WTC11 (cell line): ENCODE data around the gene TUBB. TPM values are rescaled to one million over a fixed set of nuclear protein-coding genes. Genes with fewer than 3 reads are reported as not detected.

Experiments
- ATAC-seq: fragments of 200-7000 bp; cut with Tn5 transposase; 2 replicates; pipeline ENCODE4 v1.10.0; 2021; ENCODE audit warnings: mild to moderate bottlenecking, moderate library complexity
- CTCF ChIA-PET: fragments of 300-600 bp; sonication (Branson Sonifier 250); formaldehyde crosslinking; loops from one replicate; lab custom pipeline; 2021; ENCODE audit warnings: antibody characterized with exemption; lab: Charles Lee
- POLR2A ChIA-PET: fragments of 350-600 bp; sonication (Branson Sonifier 250); formaldehyde crosslinking; loops from one replicate; lab custom pipeline; 2021; ENCODE audit warnings: antibody characterized with exemption; lab: Charles Lee
- DNase-seq: peaks from one replicate; pipeline ENCODE4 v3.0.0; 2021; ENCODE audit warnings: low spot score
- H3K27ac Mint-ChIP-seq: 2 replicates; pipeline ENCODE4 v1.8.0; 2021; ENCODE audit warnings: mixed read lengths
- H3K27me3 Mint-ChIP-seq: 2 replicates; pipeline ENCODE4 v1.8.0; 2021; ENCODE audit warnings: low read depth, mild to moderate bottlenecking, moderate library complexity, mixed read lengths
- H3K36me3 Mint-ChIP-seq: 2 replicates; pipeline ENCODE4 v1.8.0; 2021; ENCODE audit warnings: mixed read lengths
- H3K4me1 Mint-ChIP-seq: 2 replicates; pipeline ENCODE4 v1.8.0; 2022; ENCODE audit warnings: mixed read lengths
- H3K4me3 Mint-ChIP-seq: 2 replicates; pipeline ENCODE4 v1.8.0; 2021; ENCODE audit warnings: mild to moderate bottlenecking, moderate library complexity, mixed read lengths
- H3K9me3 Mint-ChIP-seq: 2 replicates; pipeline ENCODE4 v1.8.0; 2021; ENCODE audit warnings: mixed read lengths
- ATF2 ChIP-seq: sonication (generic); formaldehyde crosslinking; IDR thresholded peaks from 2 replicates; pipeline ENCODE4 v1.8.1; 2022; ENCODE audit warnings: low read depth, missing genetic modification reagents, borderline replicate concordance
- CBFB ChIP-seq: sonication (generic); formaldehyde crosslinking; IDR thresholded peaks from 2 replicates; pipeline ENCODE4 v1.8.1; 2022; ENCODE audit warnings: mild to moderate bottlenecking, low read depth, missing genetic modification reagents
- CTCF ChIP-seq: fragments of 200-600 bp; IDR thresholded peaks from 2 replicates; pipeline ENCODE4 v1.8.0; 2022; ENCODE audit warnings: antibody characterized with exemption
- ELF4 ChIP-seq: sonication (generic); formaldehyde crosslinking; IDR thresholded peaks from 2 replicates; pipeline ENCODE4 v1.8.1; 2022; ENCODE audit warnings: low read depth, mild to moderate bottlenecking, moderate library complexity, missing genetic modification reagents
- ERG ChIP-seq: fragments of 250-450 bp; sonication (Bioruptor Pico); IDR thresholded peaks from 2 replicates; pipeline ENCODE4 v1.8.0; 2021; ENCODE audit warnings: mild to moderate bottlenecking
- GABPB1 ChIP-seq: sonication (generic); formaldehyde crosslinking; IDR thresholded peaks from 2 replicates; pipeline ENCODE4 v1.8.1; 2023; ENCODE audit warnings: mild to moderate bottlenecking, missing genetic modification reagents
- HMGA2 ChIP-seq: fragments of 250-450 bp; sonication (Bioruptor Pico); IDR thresholded peaks from 2 replicates; pipeline ENCODE4 v1.4.0; 2021; ENCODE audit warnings: mild to moderate bottlenecking, moderate library complexity
- JAZF1 ChIP-seq: fragments of 250-450 bp; sonication (Bioruptor Pico); IDR thresholded peaks from 2 replicates; pipeline ENCODE4 v1.9.0; 2021; ENCODE audit warnings: moderate library complexity, mild to moderate bottlenecking, inconsistent platforms
- MAX ChIP-seq: sonication (generic); formaldehyde crosslinking; IDR thresholded peaks from 2 replicates; pipeline ENCODE4 v1.8.0; 2022; ENCODE audit warnings: mild to moderate bottlenecking, missing genetic modification reagents
- MXD4 ChIP-seq: fragments of 250-450 bp; sonication (Bioruptor Pico); IDR thresholded peaks from 2 replicates; pipeline ENCODE4 v1.8.0; 2021; ENCODE audit warnings: mild to moderate bottlenecking, moderate library complexity, borderline replicate concordance
- MYBL2 ChIP-seq: sonication (generic); formaldehyde crosslinking; IDR thresholded peaks from 2 replicates; pipeline ENCODE4 v1.8.1; 2023; ENCODE audit warnings: mild to moderate bottlenecking, moderate library complexity, missing genetic modification reagents
- NFATC4 ChIP-seq: fragments of 250-450 bp; sonication (Bioruptor Pico); IDR thresholded peaks from 2 replicates; pipeline ENCODE4 v1.9.0; 2021; ENCODE audit warnings: mild to moderate bottlenecking
- NR1H2 ChIP-seq: sonication (generic); formaldehyde crosslinking; IDR thresholded peaks from 2 replicates; pipeline ENCODE4 v1.9.0; 2021; ENCODE audit warnings: mild to moderate bottlenecking, moderate library complexity, missing genetic modification reagents
- SMAD3 ChIP-seq: sonication (generic); formaldehyde crosslinking; IDR thresholded peaks from 2 replicates; pipeline ENCODE4 v1.8.0; 2022; ENCODE audit warnings: missing genetic modification reagents, mild to moderate bottlenecking, borderline replicate concordance
- SOX15 ChIP-seq: fragments of 250-450 bp; sonication (Bioruptor Pico); IDR thresholded peaks from 2 replicates; pipeline ENCODE4 v1.9.0; 2021; ENCODE audit warnings: mild to moderate bottlenecking
- TEAD4 ChIP-seq: sonication (generic); formaldehyde crosslinking; IDR thresholded peaks from 2 replicates; pipeline ENCODE4 v1.8.0; 2022; ENCODE audit warnings: mild to moderate bottlenecking, missing genetic modification reagents
- TP53 ChIP-seq: sonication (generic); formaldehyde crosslinking; IDR thresholded peaks from 2 replicates; pipeline ENCODE4 v1.8.1; 2023; ENCODE audit warnings: mild to moderate bottlenecking, missing genetic modification reagents
- ZNF281 ChIP-seq: sonication (generic); formaldehyde crosslinking; IDR thresholded peaks from 2 replicates; pipeline ENCODE4 v1.8.0; 2023; ENCODE audit warnings: mild to moderate bottlenecking, missing genetic modification reagents
- ZNF416 ChIP-seq: fragments of 250-450 bp; sonication (Bioruptor Pico); IDR thresholded peaks from 2 replicates; pipeline ENCODE4 v1.9.0; 2021; ENCODE audit warnings: mild to moderate bottlenecking, inconsistent platforms
- total RNA-seq: library from RNA; stranded (reverse); gene quantifications from 3 replicates; pipeline ENCODE4 v1.2.3, GENCODE V29; 2021
- TF ChIP-seq, protein P1 (sequence below): fragments of 250-450 bp; sonication (Bioruptor Pico); IDR thresholded peaks from 2 replicates; pipeline ENCODE4 v1.9.0; 2021; ENCODE audit warnings: mild to moderate bottlenecking
- TF ChIP-seq, protein P2 (sequence below): sonication (generic); formaldehyde crosslinking; IDR thresholded peaks from 2 replicates; pipeline ENCODE4 v1.8.0; 2022; ENCODE audit warnings: mild to moderate bottlenecking, missing genetic modification reagents
- TF ChIP-seq, protein P3 (sequence below): fragments of 250-450 bp; sonication (Bioruptor Pico); IDR thresholded peaks from 2 replicates; pipeline ENCODE4 v2.1.2; 2022; ENCODE audit warnings: mild to moderate bottlenecking, moderate library complexity

The TUBB gene
- total RNA-seq, 1 experiment from 2014 or later = 1,503 TPM

- no peaks in the 10 kb centered on the region for H3K9me3 Mint-ChIP-seq
- no peak overlapping the region for H3K4me3 Mint-ChIP-seq
- no peaks in the 10 kb centered on the region for H3K27me3 Mint-ChIP-seq
- H3K4me1 Mint-ChIP-seq = peaks cover 16% of the 10 kb centered on the region
- no peak overlapping the region; the same call in 1 of the 2 replicates for H3K27ac Mint-ChIP-seq
- DNase-seq = no peak
- CTCF ChIA-PET = interaction anchor here (9.7 kb wide), 1 partner anchor 54 kb away, joined by 131 read pairs; no protein-coding TSS in a partner anchor
- peaks cover 19% of the 10 kb centered on the region for H3K36me3 Mint-ChIP-seq
- no peak for TF ChIP-seq NFATC4
- TF ChIP-seq, protein P1, sequence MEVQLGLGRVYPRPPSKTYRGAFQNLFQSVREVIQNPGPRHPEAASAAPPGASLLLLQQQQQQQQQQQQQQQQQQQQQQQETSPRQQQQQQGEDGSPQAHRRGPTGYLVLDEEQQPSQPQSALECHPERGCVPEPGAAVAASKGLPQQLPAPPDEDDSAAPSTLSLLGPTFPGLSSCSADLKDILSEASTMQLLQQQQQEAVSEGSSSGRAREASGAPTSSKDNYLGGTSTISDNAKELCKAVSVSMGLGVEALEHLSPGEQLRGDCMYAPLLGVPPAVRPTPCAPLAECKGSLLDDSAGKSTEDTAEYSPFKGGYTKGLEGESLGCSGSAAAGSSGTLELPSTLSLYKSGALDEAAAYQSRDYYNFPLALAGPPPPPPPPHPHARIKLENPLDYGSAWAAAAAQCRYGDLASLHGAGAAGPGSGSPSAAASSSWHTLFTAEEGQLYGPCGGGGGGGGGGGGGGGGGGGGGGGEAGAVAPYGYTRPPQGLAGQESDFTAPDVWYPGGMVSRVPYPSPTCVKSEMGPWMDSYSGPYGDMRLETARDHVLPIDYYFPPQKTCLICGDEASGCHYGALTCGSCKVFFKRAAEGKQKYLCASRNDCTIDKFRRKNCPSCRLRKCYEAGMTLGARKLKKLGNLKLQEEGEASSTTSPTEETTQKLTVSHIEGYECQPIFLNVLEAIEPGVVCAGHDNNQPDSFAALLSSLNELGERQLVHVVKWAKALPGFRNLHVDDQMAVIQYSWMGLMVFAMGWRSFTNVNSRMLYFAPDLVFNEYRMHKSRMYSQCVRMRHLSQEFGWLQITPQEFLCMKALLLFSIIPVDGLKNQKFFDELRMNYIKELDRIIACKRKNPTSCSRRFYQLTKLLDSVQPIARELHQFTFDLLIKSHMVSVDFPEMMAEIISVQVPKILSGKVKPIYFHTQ (CRISPR knock-in tag) = no peak
- TF ChIP-seq TP53 = no peak
- no peak for TF ChIP-seq ZNF281 (CRISPR knock-in tag)
- no peak for TF ChIP-seq ZNF416 (CRISPR knock-in tag)
- TF ChIP-seq ELF4 (CRISPR knock-in tag) = no peak
- no peak for TF ChIP-seq HMGA2
- no peak for TF ChIP-seq SMAD3
- TF ChIP-seq ATF2 = no peak
- TF ChIP-seq, protein P2, sequence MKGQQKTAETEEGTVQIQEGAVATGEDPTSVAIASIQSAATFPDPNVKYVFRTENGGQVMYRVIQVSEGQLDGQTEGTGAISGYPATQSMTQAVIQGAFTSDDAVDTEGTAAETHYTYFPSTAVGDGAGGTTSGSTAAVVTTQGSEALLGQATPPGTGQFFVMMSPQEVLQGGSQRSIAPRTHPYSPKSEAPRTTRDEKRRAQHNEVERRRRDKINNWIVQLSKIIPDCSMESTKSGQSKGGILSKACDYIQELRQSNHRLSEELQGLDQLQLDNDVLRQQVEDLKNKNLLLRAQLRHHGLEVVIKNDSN (CRISPR knock-in tag) = no peak
- no peak for TF ChIP-seq JAZF1 (CRISPR knock-in tag)
- no peak for TF ChIP-seq TEAD4 (CRISPR knock-in tag)
- no peak for TF ChIP-seq NR1H2
- TF ChIP-seq ERG (CRISPR knock-in tag) = no peak
- TF ChIP-seq, all 79 proteins: peak for 0
- POLR2A ChIA-PET = no interaction called here
- ATAC-seq = no peak
Observed at GRCh38 chr6:30676660-30677285, 43.4 kb upstream of the TUBB start.

- peak overlapping the region; percentile 61 for H3K4me3 Mint-ChIP-seq
- CTCF ChIA-PET = interaction anchor here (0.5 to 9.7 kb wide), 61 partner anchors 9 to 436 kb away, joined by 3 to 131 read pairs (median 4); partner anchors contain the start of genes ABCF1, C6orf136, GTF2H4 and IER3
- peaks cover 38% of the 10 kb centered on the region for H3K4me1 Mint-ChIP-seq
- H3K36me3 Mint-ChIP-seq = peaks cover 19% of the 10 kb centered on the region
- H3K9me3 Mint-ChIP-seq = no peaks in the 10 kb centered on the region
- POLR2A ChIA-PET = interaction anchor here (0.6 to 2.3 kb wide), 7 partner anchors 11 to 398 kb away, joined by 3 to 10 read pairs (median 7); partner anchors contain the start of genes MDC1 and NRM
- ATAC-seq = peak; percentile 83
- H3K27me3 Mint-ChIP-seq = no peaks in the 10 kb centered on the region
- H3K27ac Mint-ChIP-seq = no peak overlapping the region
- DNase-seq = peak; percentile 94
- no peak for TF ChIP-seq CBFB
- TF ChIP-seq SOX15 (CRISPR knock-in tag) = no peak
- no peak for TF ChIP-seq MXD4 (CRISPR knock-in tag)
- TF ChIP-seq MAX (CRISPR knock-in tag) = 0 out of 2 replicates have a peak, but pooled peaks have one; percentile 20
- peak; percentile 93 for TF ChIP-seq CTCF
- TF ChIP-seq, protein P3, sequence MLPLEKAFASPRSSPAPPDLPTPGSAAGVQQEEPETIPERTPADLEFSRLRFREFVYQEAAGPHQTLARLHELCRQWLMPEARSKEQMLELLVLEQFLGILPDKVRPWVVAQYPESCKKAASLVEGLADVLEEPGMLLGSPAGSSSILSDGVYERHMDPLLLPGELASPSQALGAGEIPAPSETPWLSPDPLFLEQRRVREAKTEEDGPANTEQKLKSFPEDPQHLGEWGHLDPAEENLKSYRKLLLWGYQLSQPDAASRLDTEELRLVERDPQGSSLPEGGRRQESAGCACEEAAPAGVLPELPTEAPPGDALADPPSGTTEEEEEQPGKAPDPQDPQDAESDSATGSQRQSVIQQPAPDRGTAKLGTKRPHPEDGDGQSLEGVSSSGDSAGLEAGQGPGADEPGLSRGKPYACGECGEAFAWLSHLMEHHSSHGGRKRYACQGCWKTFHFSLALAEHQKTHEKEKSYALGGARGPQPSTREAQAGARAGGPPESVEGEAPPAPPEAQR (CRISPR knock-in tag) = no peak
- TF ChIP-seq GABPB1 = peak; percentile 49; the same call in 1 of the 2 replicates
- TF ChIP-seq MYBL2 (CRISPR knock-in tag) = no peak
Observed at GRCh38 chr6:30678964-30679726, 41.0 kb upstream of the TUBB start.
